Osteoblast (primary cell): Measurements from ENCODE around the gene IGSF3. TPM values are rescaled to one million over a fixed set of nuclear protein-coding genes. Genes with fewer than 3 reads are reported as not detected.
"Not testable (repeated sequence)": the region's sequence is repeated elsewhere in the genome, so short reads cannot be mapped to it uniquely, and the experiment has no call there.

ENCODE experiments used
- DNase-seq: peaks from one replicate; pipeline ENCODE4 v3.0.0; 2011; ENCODE audit warnings: low spot score, mixed read lengths; ENCODE audit not compliant: insufficient read length; ENCODE audit errors: missing footprints
- H2AFZ ChIP-seq: 2 replicates; pipeline ENCODE4 v1.6.0; 2011; ENCODE audit warnings: mild to moderate bottlenecking, low read length
- H3K27ac ChIP-seq: 2 replicates; pipeline ENCODE4 v1.5.1; 2011; ENCODE audit warnings: mild to moderate bottlenecking, low read depth, low read length, moderate library complexity
- H3K27me3 ChIP-seq: 2 replicates; pipeline ENCODE4 v1.6.0; 2012; ENCODE audit warnings: mild to moderate bottlenecking, control low read depth, inconsistent platforms, low read length, moderate library complexity; ENCODE audit not compliant: insufficient read depth
- H3K36me3 ChIP-seq: 2 replicates; pipeline ENCODE4 v1.5.1; 2011; ENCODE audit warnings: mild to moderate bottlenecking, low read length, control low read depth, moderate library complexity; ENCODE audit not compliant: insufficient read depth
- H3K4me1 ChIP-seq: 2 replicates; pipeline ENCODE4 v1.5.1; 2011; ENCODE audit warnings: mild to moderate bottlenecking, low read length, control low read depth, moderate library complexity; ENCODE audit not compliant: insufficient read depth
- H3K4me2 ChIP-seq: 2 replicates; pipeline ENCODE4 v1.6.0; 2011; ENCODE audit warnings: mild to moderate bottlenecking, low read length; ENCODE audit not compliant: insufficient read depth
- H3K4me3 ChIP-seq: fragments of 200-600 bp; sonication (generic); 3 replicates; pipeline ENCODE4 v1.5.1; 2012; ENCODE audit warnings: mild to moderate bottlenecking, low read length, inconsistent platforms; ENCODE audit not compliant: insufficient read depth
- H3K79me2 ChIP-seq: 2 replicates; pipeline ENCODE4 v1.6.0; 2012; ENCODE audit warnings: mild to moderate bottlenecking, low read length, control low read depth, inconsistent platforms; ENCODE audit not compliant: insufficient read depth
- H3K9me3 ChIP-seq: 2 replicates; pipeline ENCODE4 v1.5.1; 2011; ENCODE audit warnings: low read depth, low read length, control low read depth
- H4K20me1 ChIP-seq: 2 replicates; pipeline ENCODE4 v1.6.0; 2012; ENCODE audit warnings: mild to moderate bottlenecking, low read length, control low read depth; ENCODE audit not compliant: insufficient read depth
- total RNA-seq: library from RNA; depleted of rRNA; stranded (reverse); fragments of >200 nt; gene quantifications from 2 replicates; pipeline ENCODE4 v1.2.3, GENCODE V29; 2012

Gene IGSF3
- total RNA-seq, 1 donor, result under 0.01 TPM

DNA sequence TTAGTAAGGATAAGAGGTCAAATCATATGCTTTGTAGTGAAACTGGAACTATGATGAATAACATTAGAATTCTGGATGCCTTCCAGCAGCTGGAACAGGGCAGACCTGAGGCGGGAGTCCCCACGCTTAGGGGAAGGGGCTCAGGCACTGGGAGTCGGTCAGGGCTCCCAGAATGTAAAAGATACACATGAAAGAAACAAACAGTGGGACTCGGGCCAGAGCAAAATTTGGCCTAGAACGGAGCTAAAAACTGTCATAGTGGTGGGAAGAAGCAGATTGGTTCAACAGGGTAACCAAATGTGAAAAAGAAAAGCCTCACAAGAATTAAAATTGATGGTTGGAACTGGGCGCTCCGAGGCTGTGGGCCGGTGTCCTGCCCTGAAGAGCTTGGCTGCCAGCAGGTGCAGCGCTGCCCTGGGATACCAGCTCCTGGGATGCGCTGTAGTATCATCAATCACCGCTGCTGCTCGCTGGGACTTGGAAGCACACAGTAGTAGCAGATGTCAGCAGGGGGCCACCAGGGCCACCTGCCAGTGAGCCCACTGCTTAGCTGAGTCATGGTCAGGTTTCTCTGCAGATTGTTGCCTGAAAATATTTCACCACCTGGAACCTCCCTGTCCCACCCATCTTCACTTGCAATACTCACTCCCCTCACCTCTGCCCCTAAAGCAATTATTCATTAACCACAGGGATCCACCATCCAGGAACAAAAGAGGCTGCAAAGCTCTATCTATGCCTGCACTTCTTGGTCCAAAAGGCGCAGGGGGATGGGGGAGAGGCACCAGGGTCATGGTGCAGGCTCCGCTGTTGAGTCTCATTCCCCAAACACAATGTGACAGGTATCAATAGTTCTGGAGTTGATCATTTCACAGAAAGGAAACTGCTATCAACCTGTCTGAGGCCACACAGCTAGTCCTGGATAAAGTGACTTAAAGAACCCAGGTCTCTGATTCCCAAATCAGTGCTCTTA is 24.9 kb downstream of the IGSF3 start:
- H3K4me1 ChIP-seq, H4K20me1 ChIP-seq, H3K4me2 ChIP-seq, H3K36me3 ChIP-seq, DNase-seq, H2AFZ ChIP-seq, H3K27ac ChIP-seq, H3K79me2 ChIP-seq, H3K4me3 ChIP-seq, H3K27me3 ChIP-seq, H3K9me3 ChIP-seq: not testable (repeated sequence)

DNA sequence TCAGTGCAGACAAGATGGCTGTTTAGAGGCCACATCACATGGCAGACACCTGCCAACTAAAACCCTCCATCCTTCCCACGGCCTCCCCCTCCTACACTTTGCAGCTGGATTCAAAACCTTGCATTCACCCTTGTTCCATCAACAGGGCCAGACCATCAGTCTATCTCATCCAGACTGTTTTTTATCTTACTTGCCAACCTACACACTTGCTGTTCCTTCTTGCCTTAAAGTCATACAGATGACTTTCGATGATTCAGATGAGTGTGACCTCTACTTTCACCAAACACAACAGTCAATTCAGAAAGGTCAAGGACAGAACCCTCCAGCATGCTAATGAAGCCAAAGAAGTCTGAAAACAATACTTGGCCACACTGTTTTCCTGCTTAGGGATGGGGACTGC is 29.9 kb downstream of the IGSF3 start:
- not testable (repeated sequence) for H3K4me3 ChIP-seq, H2AFZ ChIP-seq, H3K9me3 ChIP-seq, H4K20me1 ChIP-seq, H3K4me1 ChIP-seq, H3K36me3 ChIP-seq, H3K79me2 ChIP-seq, H3K4me2 ChIP-seq, H3K27me3 ChIP-seq, H3K27ac ChIP-seq, DNase-seq

DNA sequence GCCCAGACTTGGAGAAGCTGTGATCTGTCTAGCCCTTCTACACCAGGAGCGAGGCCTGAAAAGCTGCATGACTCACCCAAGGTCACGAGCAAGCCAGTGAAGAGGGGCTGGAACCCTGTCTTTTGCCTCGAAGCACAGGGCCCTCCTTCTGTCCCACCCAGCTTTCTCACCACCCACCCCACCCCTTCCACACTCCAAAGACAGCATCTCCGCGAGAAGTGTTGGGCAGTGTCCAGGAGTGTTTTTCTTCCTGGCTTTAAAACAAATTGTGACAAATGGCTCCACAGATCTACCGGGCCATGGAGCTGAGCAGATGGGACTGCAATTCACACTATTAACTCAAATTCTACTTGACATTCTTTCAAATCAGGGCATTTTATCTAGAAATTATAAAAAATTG is 30.9 kb downstream of the IGSF3 start:
- not testable (repeated sequence) for H3K27ac ChIP-seq, H3K79me2 ChIP-seq, H3K36me3 ChIP-seq, H2AFZ ChIP-seq, H3K9me3 ChIP-seq, H3K4me3 ChIP-seq, H3K4me1 ChIP-seq, H4K20me1 ChIP-seq, H3K4me2 ChIP-seq, DNase-seq, H3K27me3 ChIP-seq

DNA sequence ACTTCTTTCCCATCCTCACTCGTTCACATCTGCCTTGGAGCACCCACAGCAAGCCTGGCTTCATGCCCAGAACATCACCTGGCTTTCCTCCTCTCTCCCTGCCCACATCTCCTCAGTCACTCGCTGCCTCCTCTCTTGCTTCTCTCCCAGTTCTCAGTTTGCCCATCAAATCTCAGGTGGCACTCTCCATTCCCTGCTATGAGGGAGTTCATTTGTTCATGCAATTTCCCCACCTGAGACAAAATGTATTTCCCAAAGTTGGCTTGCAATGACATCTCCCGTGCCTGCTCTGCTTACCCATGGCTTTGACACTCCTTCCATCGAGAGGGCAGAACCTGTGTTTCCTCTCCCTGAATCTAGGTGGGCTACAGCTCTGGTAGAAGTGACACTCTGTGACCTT is 33.1 kb downstream of the IGSF3 start:
- H3K4me1 ChIP-seq, H4K20me1 ChIP-seq, H2AFZ ChIP-seq, DNase-seq, H3K27me3 ChIP-seq, H3K36me3 ChIP-seq, H3K4me3 ChIP-seq, H3K4me2 ChIP-seq, H3K27ac ChIP-seq, H3K9me3 ChIP-seq, H3K79me2 ChIP-seq: not testable (repeated sequence)

DNA sequence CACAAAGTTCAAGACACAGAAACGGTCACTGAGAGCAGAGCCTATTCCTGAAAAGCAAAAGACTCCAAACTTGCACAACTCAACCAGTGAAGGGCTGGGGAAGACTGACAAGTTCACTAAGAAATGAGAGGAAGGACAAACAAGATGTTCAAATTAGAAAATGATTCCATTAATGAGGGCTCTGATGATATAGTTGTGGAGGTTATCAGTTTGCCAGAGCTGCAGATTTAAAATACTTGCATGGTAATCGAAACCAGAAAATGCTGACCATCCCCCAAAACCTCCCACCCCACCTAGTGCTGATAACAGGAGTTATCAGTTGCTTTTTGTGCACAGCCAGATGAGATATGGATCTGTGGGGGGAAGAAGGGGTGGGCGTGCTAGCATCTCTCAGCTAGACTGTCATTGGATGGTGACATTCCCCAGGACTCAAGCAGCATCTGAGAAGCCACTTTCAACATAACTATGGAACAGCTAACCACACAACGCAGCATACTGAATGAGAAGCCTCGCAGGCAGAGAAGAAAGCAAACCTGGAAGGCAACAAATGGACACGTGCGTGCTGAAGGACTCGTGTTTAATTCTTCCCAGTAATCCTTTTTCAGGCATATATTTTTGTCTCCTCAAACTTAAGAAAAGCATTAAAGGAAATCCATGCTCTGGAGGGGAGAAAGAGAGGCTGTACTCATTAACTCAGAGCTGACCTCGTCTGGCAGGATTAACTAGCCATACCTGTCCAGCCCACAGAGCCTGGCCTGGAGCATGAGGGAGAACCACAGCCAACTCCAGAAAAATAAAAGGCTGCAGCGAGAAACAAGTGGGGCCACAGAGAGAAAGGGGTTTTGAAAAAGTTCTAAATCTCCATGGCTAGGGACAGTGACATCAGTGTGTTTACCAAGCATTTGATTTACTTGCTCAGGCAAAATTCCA is 35.3 kb downstream of the IGSF3 start:
- not testable (repeated sequence) for H3K4me1 ChIP-seq, H3K36me3 ChIP-seq, H3K27me3 ChIP-seq, H3K4me2 ChIP-seq, H3K4me3 ChIP-seq, H3K27ac ChIP-seq, H4K20me1 ChIP-seq, H3K79me2 ChIP-seq, H2AFZ ChIP-seq, DNase-seq, H3K9me3 ChIP-seq

DNA sequence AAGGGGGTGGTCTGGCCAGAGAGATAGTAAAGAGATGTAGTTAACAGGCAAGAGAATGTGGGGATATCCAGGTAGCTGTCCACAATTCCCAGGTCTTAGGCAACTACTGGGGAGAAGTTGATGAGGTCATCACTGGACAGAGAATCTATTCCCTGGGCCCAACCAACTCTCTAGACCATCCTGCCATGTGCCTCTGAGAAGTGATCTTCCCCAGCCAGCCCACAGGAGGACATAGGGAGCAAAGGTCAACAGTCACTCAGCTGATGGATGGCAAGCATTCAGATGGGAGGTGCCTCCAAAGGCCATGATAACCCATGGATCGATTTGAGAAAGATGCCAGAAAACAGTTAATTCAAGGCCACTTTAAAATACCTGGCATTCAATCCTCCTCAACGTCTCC is 36.0 kb downstream of the IGSF3 start:
- H3K4me3 ChIP-seq, DNase-seq, H3K9me3 ChIP-seq, H3K4me1 ChIP-seq, H3K27me3 ChIP-seq, H3K36me3 ChIP-seq, H2AFZ ChIP-seq, H3K4me2 ChIP-seq, H3K79me2 ChIP-seq, H3K27ac ChIP-seq, H4K20me1 ChIP-seq: not testable (repeated sequence)

DNA sequence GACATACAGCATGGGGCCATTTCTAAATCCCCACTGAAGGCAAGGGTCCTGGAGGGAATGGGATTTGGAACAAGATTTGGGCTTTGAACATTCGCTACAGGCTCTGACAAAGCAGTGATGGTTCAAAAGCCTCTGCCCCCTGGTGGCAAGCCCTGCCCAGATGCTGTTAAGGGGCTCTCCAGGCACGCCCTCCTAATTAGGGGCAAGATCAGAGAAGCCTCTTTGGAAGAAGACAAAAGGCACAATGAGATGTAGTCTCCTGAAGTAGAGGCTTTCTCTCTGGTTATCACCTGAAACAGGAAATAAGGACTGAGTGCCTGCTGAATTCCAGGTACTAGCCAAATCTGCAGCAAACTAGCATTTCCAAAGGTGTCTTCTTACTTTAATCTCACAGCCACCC is 37.5 kb downstream of the IGSF3 start:
- H3K36me3 ChIP-seq, H4K20me1 ChIP-seq, DNase-seq, H3K4me1 ChIP-seq, H3K9me3 ChIP-seq, H3K79me2 ChIP-seq, H3K4me3 ChIP-seq, H2AFZ ChIP-seq, H3K4me2 ChIP-seq, H3K27ac ChIP-seq, H3K27me3 ChIP-seq: not testable (repeated sequence)

DNA sequence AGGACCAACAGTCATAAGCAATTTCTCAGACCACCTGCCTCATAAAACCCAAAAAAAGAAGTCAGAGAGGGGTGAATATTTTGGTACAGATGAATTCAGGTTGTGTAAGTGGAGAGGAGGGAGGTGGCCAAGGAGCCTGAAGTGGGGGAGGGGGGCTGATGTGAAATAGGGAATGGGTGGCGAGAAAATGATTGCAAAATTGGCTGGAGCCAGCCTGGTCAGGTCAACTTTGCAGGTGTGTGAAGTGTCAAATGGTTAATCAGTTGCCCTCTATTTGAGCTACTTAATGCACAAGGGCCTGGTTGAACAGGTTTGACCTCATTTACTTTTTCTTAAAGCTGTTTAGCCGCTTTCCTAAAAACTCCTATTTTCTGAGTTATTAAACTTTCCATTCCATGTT is 38.1 kb downstream of the IGSF3 start:
- not testable (repeated sequence) for H3K9me3 ChIP-seq, H3K4me1 ChIP-seq, H4K20me1 ChIP-seq, H3K4me3 ChIP-seq, H3K27me3 ChIP-seq, H2AFZ ChIP-seq, H3K4me2 ChIP-seq, H3K36me3 ChIP-seq, H3K27ac ChIP-seq, DNase-seq, H3K79me2 ChIP-seq
